Measurements from ENCODE around the gene NRP2. TPM values are rescaled to one million over a fixed set of nuclear protein-coding genes. Genes with fewer than 3 reads are reported as not detected.
A peak's percentile ranks its signal among the peaks of the same experiment; 100 is the strongest.

NRP2 gene
- total RNA-seq, 4 donors from 2014 or later, result 35.1 to 146 (median 63.9) TPM

DNA sequence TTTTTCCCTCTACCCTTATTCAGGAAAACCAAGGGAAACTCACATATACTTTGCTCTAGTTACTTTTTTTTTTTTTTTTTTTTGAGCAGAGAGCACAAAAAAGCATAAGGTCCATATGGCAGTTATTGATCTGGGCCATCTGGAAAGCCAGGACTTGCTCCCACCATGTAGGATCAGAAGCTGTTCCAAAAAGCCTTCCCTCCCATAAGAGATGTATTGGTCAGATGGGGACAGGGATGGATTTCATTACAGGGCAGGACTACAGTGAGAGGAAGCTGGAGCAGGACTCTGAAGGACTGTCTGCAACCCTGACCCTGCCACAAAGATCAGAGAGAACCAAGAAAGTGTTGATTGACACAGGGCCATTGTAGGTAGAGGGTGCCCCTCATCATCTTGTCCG lies 57.3 kb downstream of the NRP2 start:
- no peaks in the 10 kb centered on the region for H3K9me3 ChIP-seq
- no peak overlapping the region for H3K4me3 ChIP-seq
- WGBS, 2 donors (ENCODE audit: low coverage in 1 of 2), result 100% methylated on average over 1 of the region's 1 CpG; no CpG with 5 or more reads in 1 of the 2 donors
- H3K27me3 ChIP-seq, result no peaks in the 10 kb centered on the region
- H3K27ac ChIP-seq, result peak overlapping the region in 2 of 4 donors; percentile 23 to 86
- intact Hi-C loops (cut with DNase I; ENCODE audit: low total_unique reads), result loop anchor here (10.0 kb wide), 1 partner anchor 55 kb away; the partner anchor contains the start of gene NRP2
- TF ChIP-seq, protein P1, sequence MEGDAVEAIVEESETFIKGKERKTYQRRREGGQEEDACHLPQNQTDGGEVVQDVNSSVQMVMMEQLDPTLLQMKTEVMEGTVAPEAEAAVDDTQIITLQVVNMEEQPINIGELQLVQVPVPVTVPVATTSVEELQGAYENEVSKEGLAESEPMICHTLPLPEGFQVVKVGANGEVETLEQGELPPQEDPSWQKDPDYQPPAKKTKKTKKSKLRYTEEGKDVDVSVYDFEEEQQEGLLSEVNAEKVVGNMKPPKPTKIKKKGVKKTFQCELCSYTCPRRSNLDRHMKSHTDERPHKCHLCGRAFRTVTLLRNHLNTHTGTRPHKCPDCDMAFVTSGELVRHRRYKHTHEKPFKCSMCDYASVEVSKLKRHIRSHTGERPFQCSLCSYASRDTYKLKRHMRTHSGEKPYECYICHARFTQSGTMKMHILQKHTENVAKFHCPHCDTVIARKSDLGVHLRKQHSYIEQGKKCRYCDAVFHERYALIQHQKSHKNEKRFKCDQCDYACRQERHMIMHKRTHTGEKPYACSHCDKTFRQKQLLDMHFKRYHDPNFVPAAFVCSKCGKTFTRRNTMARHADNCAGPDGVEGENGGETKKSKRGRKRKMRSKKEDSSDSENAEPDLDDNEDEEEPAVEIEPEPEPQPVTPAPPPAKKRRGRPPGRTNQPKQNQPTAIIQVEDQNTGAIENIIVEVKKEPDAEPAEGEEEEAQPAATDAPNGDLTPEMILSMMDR (IDR thresholded peaks at IDR 0.05), result no peak
- in situ Hi-C loops (cut with MboI; ENCODE audit: low pct_ligation_motif_present in 1 of 4, low pct_unique_long_range_greater_than_20kb in 1 of 4, low sequenced_read_pairs in 3 of 4), result no loop called here
- DNase-seq, result no peak
- H3K36me3 ChIP-seq, result peaks cover 0 to 11% (median 0%) of the 10 kb centered on the region in 4 donors
- peaks cover 0 to 12% (median 6%) of the 10 kb centered on the region in 4 donors for H3K4me1 ChIP-seq

DNA sequence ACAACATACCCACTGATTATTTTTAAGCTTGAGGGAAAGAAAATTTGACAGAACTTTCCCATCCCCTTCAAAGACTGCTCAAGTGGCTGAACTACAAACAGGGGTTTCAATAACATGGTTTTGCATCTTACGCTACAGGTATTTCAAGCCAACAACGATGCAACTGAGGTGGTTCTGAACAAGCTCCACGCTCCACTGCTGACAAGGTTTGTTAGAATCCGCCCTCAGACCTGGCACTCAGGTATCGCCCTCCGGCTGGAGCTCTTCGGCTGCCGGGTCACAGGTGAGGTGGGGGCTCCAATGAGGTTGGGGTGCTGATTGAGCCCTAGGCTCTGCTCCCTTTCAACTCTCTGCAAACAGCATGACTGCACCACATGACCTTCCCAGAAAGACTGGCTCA lies 58.1 kb downstream of the NRP2 start:
- Histone ChIP-seq H3K4me3 (no peak overlapping the region), H3K27me3 (no peaks in the 10 kb centered on the region), H3K36me3 (peaks cover 0 to 11% (median 0%) of the 10 kb centered on the region in 4 donors), H3K27ac (no peak overlapping the region), H3K4me1 (peaks cover 0 to 6% (median 3%) of the 10 kb centered on the region in 4 donors), H3K9me3 (no peaks in the 10 kb centered on the region)
- no peak for TF ChIP-seq POLR2A (IDR thresholded peaks at IDR 0.05)
- TF ChIP-seq POLR2AphosphoS5 (IDR thresholded peaks at IDR 0.05), result no peak
- TF ChIP-seq, protein P1 (IDR thresholded peaks at IDR 0.05), result no peak
- no peak for TF ChIP-seq EP300 (IDR thresholded peaks at IDR 0.05; ENCODE audit: low read depth)
- in situ Hi-C loops (cut with MboI; ENCODE audit: low pct_ligation_motif_present in 1 of 4, low pct_unique_long_range_greater_than_20kb in 1 of 4, low sequenced_read_pairs in 3 of 4), result no loop called here
- WGBS, 2 donors (ENCODE audit: low coverage in 1 of 2), result 87 to 95% methylated on average over 3 to 8 of the region's 8 CpGs
- DNase-seq, result no peak
- intact Hi-C loops (cut with DNase I; ENCODE audit: low total_unique reads), result no loop called here

DNA sequence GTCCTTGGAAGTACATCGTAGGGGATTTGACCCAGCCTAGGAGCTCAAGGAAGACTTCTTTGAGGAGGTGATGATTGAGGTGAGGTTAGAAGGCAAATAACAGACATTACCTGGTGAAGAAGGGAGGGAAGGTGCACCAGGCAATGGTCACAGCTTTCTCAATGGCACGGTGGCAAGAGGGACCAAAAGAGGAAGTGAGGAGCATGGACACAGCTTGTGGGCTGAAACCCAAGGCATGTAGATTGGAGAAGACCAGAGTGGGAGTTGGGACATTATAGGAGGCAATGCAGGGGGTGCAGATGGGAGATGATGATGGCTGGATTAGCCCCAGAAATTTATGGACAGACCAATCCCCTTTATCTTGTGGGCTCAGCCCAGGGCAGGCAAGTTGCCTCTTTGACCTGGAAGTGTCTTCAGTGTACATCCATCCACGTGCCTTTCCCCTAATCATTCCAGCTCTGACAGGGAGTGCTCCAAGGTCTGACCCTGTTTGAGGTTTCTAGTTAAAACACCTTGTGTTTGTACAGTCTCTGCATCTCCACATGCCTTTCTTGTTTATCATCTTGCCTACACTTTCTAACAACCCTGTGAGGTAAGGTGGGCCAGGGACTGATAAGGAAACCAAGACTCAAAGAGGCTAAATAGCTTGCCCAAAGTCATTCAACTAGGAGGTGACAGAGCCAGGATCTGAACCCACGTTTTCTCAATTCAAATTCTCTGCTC lies 59.1 kb downstream of the NRP2 start:
- no peak overlapping the region for H3K4me3 ChIP-seq
- DNase-seq, result no peak
- peak overlapping the region in 1 of 4 donors; percentile 35 for H3K27ac ChIP-seq
- WGBS, 2 donors (ENCODE audit: low coverage in 1 of 2), result 72 to 84% methylated on average over 3 to 4 of the region's 4 CpGs
- H3K27me3 ChIP-seq, result no peaks in the 10 kb centered on the region
- no peaks in the 10 kb centered on the region for H3K9me3 ChIP-seq
- TF ChIP-seq POLR2A (IDR thresholded peaks at IDR 0.05), result no peak
- TF ChIP-seq POLR2AphosphoS5 (IDR thresholded peaks at IDR 0.05), result no peak
- TF ChIP-seq, protein P1 (IDR thresholded peaks at IDR 0.05), result no peak
- TF ChIP-seq EP300 (IDR thresholded peaks at IDR 0.05; ENCODE audit: low read depth), result no peak
- intact Hi-C loops (cut with DNase I; ENCODE audit: low total_unique reads), result no loop called here
- in situ Hi-C loops (cut with MboI; ENCODE audit: low pct_ligation_motif_present in 1 of 4, low pct_unique_long_range_greater_than_20kb in 1 of 4, low sequenced_read_pairs in 3 of 4), result no loop called here
- H3K4me1 ChIP-seq, result peaks cover 0 to 11% (median 3%) of the 10 kb centered on the region in 4 donors
- H3K36me3 ChIP-seq, result peaks cover 0 to 11% (median 0%) of the 10 kb centered on the region in 4 donors

DNA sequence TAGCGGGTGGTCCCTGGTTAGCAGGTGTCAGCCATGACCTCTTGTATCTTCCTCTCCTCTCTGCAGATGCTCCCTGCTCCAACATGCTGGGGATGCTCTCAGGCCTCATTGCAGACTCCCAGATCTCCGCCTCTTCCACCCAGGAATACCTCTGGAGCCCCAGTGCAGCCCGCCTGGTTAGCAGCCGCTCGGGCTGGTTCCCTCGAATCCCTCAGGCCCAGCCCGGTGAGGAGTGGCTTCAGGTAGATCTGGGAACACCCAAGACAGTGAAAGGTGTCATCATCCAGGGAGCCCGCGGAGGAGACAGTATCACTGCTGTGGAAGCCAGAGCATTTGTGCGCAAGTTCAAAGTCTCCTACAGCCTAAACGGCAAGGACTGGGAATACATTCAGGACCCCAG lies 60.8 kb downstream of the NRP2 start:
- 89% methylated on average over 11 of the region's 11 CpGs; no CpG with 5 or more reads in 1 of the 2 donors for WGBS, 2 donors (ENCODE audit: low coverage in 1 of 2)
- no peak for DNase-seq
- H3K27ac ChIP-seq, result peak overlapping the region in 1 of 4 donors; percentile 67
- TF ChIP-seq POLR2A (IDR thresholded peaks at IDR 0.05) (no peak), EP300 (IDR thresholded peaks at IDR 0.05; ENCODE audit: low read depth) (no peak), POLR2AphosphoS5 (IDR thresholded peaks at IDR 0.05) (no peak)
- TF ChIP-seq, protein P1 (IDR thresholded peaks at IDR 0.05), result no peak
- H3K9me3 ChIP-seq, result no peaks in the 10 kb centered on the region
- H3K4me3 ChIP-seq, result no peak overlapping the region
- intact Hi-C loops (cut with DNase I; ENCODE audit: low total_unique reads), result no loop called here
- H3K27me3 ChIP-seq, result no peaks in the 10 kb centered on the region
- in situ Hi-C loops (cut with MboI; ENCODE audit: low pct_ligation_motif_present in 1 of 4, low pct_unique_long_range_greater_than_20kb in 1 of 4, low sequenced_read_pairs in 3 of 4), result no loop called here
- peaks cover 3 to 17% (median 5%) of the 10 kb centered on the region in 4 donors for H3K4me1 ChIP-seq
- H3K36me3 ChIP-seq, result peaks cover 0 to 11% (median 0%) of the 10 kb centered on the region in 4 donors

All from transverse colon (tissue), 4 donors.